H1 (cell line): ENCODE data around the gene ARHGEF28. TPM values are rescaled to one million over a fixed set of nuclear protein-coding genes. Genes with fewer than 3 reads are reported as not detected.

ENCODE experiments used
- EZH2 ChIP-seq: fragments of 200-600 bp; sonication (generic); IDR thresholded peaks from 2 replicates; pipeline ENCODE4 v1.7.1; 2012; ENCODE audit warnings: low read depth, mild to moderate bottlenecking, moderate library complexity, low read length, inconsistent platforms; ENCODE audit not compliant: severe bottlenecking
- GTF2F1 ChIP-seq: IDR thresholded peaks from 2 replicates; pipeline ENCODE4 v1.6.1; 2012; ENCODE audit warnings: low read depth, low read length, improper control_type of control experiment, borderline replicate concordance
- JUND ChIP-seq: IDR thresholded peaks from 2 replicates; pipeline ENCODE4 v1.6.1; 2011; ENCODE audit warnings: mild to moderate bottlenecking, improper control_type of control experiment, low read length
- KDM5A ChIP-seq: fragments of 200-600 bp; IDR thresholded peaks from 2 replicates; pipeline ENCODE4 v1.7.1; 2012; ENCODE audit warnings: mild to moderate bottlenecking, low read length, inconsistent platforms, mixed read lengths
- MAFK ChIP-seq: IDR thresholded peaks from 2 replicates; pipeline ENCODE4 v1.6.1; 2012; ENCODE audit warnings: low read depth, mild to moderate bottlenecking, improper control_type of control experiment, low read length
- RAD21 ChIP-seq, 2 experiments: IDR thresholded peaks in 1 of 2; conservative IDR thresholded peaks in 1 of 2; 2 replicates each; pipeline ENCODE4 v1.6.1; 2011; ENCODE audit warnings: low read depth in 2 of 2, low read length in 2 of 2, improper control_type of control experiment in 1 of 2, inconsistent platforms in 1 of 2, mild to moderate bottlenecking in 1 of 2, moderate library complexity in 1 of 2
- SRF ChIP-seq: IDR thresholded peaks from 2 replicates; pipeline ENCODE4 v1.6.1; 2011; ENCODE audit warnings: mild to moderate bottlenecking, low read depth, low read length, moderate library complexity
- polyA plus RNA-seq, 7 experiments: library from polyadenylated mRNA; depleted of rRNA in 3 of 7; stranded (reverse) in 5 of 7; unstranded in 2 of 7; fragments of >200 nt in 5 of 7; fragments of 200-250 nt in 2 of 7; gene quantifications; 1 replicate in 5 of 7; 2 replicates in 1 of 7; 4 replicates in 1 of 7; pipeline versions ENCODE4 v1.2.1 to v1.2.3, GENCODE V29; 2011 to 2013; ENCODE audit warnings: missing spikeins in 2 of 7, mixed read lengths in 2 of 7
- total RNA-seq: library from RNA; stranded (reverse); fragmentation: NEBNext Ultra II Directional; extraction: Animal tissue kit (Norgen Biotek cat#: 25700); gene quantifications from 2 replicates; pipeline ENCODE4 v1.2.1, GENCODE V29; 2021
- TF ChIP-seq, protein P1 (sequence below): fragments of 300-600 bp; sonication (generic); IDR thresholded peaks from 2 replicates; pipeline ENCODE4 v1.7.1; 2012; ENCODE audit warnings: low read length, moderate library complexity, mild to moderate bottlenecking, inconsistent platforms; ENCODE audit not compliant: insufficient replicate concordance
- TF ChIP-seq, protein P2 (sequence below): IDR thresholded peaks from 2 replicates; pipeline ENCODE4 v1.6.1; 2012; ENCODE audit warnings: low read length, inconsistent platforms

Gene ARHGEF28
- total and polyA plus RNA-seq, 2 of the 8 experiments (the other 6 are each of a cell fraction or from before 2014, with no cell fraction given): 0.33 to 1.0 TPM

GRCh38 chr5:73821003-73821402 is 195.0 kb downstream of the ARHGEF28 start (continued):
- TF ChIP-seq, protein P1, sequence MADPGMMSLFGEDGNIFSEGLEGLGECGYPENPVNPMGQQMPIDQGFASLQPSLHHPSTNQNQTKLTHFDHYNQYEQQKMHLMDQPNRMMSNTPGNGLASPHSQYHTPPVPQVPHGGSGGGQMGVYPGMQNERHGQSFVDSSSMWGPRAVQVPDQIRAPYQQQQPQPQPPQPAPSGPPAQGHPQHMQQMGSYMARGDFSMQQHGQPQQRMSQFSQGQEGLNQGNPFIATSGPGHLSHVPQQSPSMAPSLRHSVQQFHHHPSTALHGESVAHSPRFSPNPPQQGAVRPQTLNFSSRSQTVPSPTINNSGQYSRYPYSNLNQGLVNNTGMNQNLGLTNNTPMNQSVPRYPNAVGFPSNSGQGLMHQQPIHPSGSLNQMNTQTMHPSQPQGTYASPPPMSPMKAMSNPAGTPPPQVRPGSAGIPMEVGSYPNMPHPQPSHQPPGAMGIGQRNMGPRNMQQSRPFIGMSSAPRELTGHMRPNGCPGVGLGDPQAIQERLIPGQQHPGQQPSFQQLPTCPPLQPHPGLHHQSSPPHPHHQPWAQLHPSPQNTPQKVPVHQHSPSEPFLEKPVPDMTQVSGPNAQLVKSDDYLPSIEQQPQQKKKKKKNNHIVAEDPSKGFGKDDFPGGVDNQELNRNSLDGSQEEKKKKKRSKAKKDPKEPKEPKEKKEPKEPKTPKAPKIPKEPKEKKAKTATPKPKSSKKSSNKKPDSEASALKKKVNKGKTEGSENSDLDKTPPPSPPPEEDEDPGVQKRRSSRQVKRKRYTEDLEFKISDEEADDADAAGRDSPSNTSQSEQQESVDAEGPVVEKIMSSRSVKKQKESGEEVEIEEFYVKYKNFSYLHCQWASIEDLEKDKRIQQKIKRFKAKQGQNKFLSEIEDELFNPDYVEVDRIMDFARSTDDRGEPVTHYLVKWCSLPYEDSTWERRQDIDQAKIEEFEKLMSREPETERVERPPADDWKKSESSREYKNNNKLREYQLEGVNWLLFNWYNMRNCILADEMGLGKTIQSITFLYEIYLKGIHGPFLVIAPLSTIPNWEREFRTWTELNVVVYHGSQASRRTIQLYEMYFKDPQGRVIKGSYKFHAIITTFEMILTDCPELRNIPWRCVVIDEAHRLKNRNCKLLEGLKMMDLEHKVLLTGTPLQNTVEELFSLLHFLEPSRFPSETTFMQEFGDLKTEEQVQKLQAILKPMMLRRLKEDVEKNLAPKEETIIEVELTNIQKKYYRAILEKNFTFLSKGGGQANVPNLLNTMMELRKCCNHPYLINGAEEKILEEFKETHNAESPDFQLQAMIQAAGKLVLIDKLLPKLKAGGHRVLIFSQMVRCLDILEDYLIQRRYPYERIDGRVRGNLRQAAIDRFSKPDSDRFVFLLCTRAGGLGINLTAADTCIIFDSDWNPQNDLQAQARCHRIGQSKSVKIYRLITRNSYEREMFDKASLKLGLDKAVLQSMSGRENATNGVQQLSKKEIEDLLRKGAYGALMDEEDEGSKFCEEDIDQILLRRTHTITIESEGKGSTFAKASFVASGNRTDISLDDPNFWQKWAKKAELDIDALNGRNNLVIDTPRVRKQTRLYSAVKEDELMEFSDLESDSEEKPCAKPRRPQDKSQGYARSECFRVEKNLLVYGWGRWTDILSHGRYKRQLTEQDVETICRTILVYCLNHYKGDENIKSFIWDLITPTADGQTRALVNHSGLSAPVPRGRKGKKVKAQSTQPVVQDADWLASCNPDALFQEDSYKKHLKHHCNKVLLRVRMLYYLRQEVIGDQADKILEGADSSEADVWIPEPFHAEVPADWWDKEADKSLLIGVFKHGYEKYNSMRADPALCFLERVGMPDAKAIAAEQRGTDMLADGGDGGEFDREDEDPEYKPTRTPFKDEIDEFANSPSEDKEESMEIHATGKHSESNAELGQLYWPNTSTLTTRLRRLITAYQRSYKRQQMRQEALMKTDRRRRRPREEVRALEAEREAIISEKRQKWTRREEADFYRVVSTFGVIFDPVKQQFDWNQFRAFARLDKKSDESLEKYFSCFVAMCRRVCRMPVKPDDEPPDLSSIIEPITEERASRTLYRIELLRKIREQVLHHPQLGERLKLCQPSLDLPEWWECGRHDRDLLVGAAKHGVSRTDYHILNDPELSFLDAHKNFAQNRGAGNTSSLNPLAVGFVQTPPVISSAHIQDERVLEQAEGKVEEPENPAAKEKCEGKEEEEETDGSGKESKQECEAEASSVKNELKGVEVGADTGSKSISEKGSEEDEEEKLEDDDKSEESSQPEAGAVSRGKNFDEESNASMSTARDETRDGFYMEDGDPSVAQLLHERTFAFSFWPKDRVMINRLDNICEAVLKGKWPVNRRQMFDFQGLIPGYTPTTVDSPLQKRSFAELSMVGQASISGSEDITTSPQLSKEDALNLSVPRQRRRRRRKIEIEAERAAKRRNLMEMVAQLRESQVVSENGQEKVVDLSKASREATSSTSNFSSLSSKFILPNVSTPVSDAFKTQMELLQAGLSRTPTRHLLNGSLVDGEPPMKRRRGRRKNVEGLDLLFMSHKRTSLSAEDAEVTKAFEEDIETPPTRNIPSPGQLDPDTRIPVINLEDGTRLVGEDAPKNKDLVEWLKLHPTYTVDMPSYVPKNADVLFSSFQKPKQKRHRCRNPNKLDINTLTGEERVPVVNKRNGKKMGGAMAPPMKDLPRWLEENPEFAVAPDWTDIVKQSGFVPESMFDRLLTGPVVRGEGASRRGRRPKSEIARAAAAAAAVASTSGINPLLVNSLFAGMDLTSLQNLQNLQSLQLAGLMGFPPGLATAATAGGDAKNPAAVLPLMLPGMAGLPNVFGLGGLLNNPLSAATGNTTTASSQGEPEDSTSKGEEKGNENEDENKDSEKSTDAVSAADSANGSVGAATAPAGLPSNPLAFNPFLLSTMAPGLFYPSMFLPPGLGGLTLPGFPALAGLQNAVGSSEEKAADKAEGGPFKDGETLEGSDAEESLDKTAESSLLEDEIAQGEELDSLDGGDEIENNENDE: no peak
- no peak for TF ChIP-seq JUND
- no peak for TF ChIP-seq KDM5A
- TF ChIP-seq SRF: no peak
- TF ChIP-seq GTF2F1: no peak
- TF ChIP-seq, protein P2, sequence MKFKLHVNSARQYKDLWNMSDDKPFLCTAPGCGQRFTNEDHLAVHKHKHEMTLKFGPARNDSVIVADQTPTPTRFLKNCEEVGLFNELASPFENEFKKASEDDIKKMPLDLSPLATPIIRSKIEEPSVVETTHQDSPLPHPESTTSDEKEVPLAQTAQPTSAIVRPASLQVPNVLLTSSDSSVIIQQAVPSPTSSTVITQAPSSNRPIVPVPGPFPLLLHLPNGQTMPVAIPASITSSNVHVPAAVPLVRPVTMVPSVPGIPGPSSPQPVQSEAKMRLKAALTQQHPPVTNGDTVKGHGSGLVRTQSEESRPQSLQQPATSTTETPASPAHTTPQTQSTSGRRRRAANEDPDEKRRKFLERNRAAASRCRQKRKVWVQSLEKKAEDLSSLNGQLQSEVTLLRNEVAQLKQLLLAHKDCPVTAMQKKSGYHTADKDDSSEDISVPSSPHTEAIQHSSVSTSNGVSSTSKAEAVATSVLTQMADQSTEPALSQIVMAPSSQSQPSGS: no peak
- TF ChIP-seq EZH2: no peak
- no peak for TF ChIP-seq MAFK
- TF ChIP-seq RAD21 (IDR thresholded peaks at IDR 0.05 in 1 of 2, conservative IDR thresholded peaks at IDR 0.05 in 1 of 2; ENCODE audit: low read depth in 2 of 2, low read length in 2 of 2): no peak
